Kidney (tissue), 14 donors: ENCODE results near the gene ZNF846. TPM values are rescaled to one million over a fixed set of nuclear protein-coding genes. Genes with fewer than 3 reads are reported as not detected.

Experiments used
- DNase-seq, 5 donors: peaks; one replicate each; pipeline ENCODE4 v3.0.0-alpha.2; 2013 to 2020
- FAIRE-seq: peaks from 2 replicates; lab custom pipeline; 2012; peaks lifted over from hg19 to GRCh38; lab: Jason Lieb, UNC
- H3K27ac ChIP-seq, 2 donors: one replicate each; pipeline ENCODE4 v1.7.0; 2013; ENCODE audit warnings: low read depth in 2 of 2, low read length in 2 of 2, inconsistent platforms in 1 of 2
- H3K27me3 ChIP-seq: one replicate; pipeline ENCODE4 v1.7.1; 2013; ENCODE audit warnings: low read length, inconsistent platforms; ENCODE audit not compliant: control insufficient read depth, insufficient read depth
- H3K36me3 ChIP-seq, 3 donors: one replicate each; pipeline versions ENCODE4 v1.7.0 to v1.7.1; 2013; ENCODE audit warnings: low read length in 3 of 3, control low read depth in 1 of 3, inconsistent platforms in 1 of 3; ENCODE audit not compliant: insufficient read depth in 3 of 3, control insufficient read depth in 2 of 3
- H3K4me1 ChIP-seq, 3 donors: one replicate each; pipeline versions ENCODE4 v1.7.0 to v1.7.1; 2013; ENCODE audit warnings: low read length in 3 of 3, inconsistent platforms in 1 of 3, low read depth in 1 of 3; ENCODE audit not compliant: control insufficient read depth in 2 of 3, insufficient read depth in 2 of 3
- H3K4me3 ChIP-seq, 3 donors: one replicate each; pipeline versions ENCODE4 v1.7.0 to v1.8.1; 2013; ENCODE audit warnings: low read length in 3 of 3, control low read depth in 1 of 3, inconsistent platforms in 1 of 3
- H3K9ac ChIP-seq, 3 donors: one replicate each; pipeline versions ENCODE4 v1.7.0 to v1.7.1; 2013; ENCODE audit warnings: low read length in 3 of 3, control low read depth in 1 of 3, inconsistent platforms in 1 of 3
- H3K9me3 ChIP-seq, 3 donors: one replicate each; pipeline versions ENCODE4 v1.7.0 to v1.7.1; 2013; ENCODE audit warnings: low read length in 3 of 3, control low read depth in 1 of 3, inconsistent platforms in 1 of 3; ENCODE audit not compliant: control insufficient read depth in 2 of 3, insufficient read depth in 1 of 3
- intact Hi-C: fragments of 100-400 bp; cut with DNase I; formaldehyde crosslinking; loops from one replicate; pipeline ENCODE4 v1.11.1; 2022
- polyA plus RNA-seq: library from polyadenylated mRNA; stranded (reverse); fragments of 350-450 nt; fragmentation: Illumina TruSeq; extraction: RNeasy Lipid Tissue Mini Kit (QIAGEN cat#74804); gene quantifications from one replicate; pipeline ENCODE4 v1.2.3, GENCODE V29; 2014; ENCODE audit warnings: low read depth, low replicate concordance; ENCODE audit not compliant: insufficient read depth
- total RNA-seq: library from RNA; stranded (reverse); fragmentation: NEBNext Ultra II Directional; extraction: Animal tissue kit (Norgen Biotek cat#: 25700); gene quantifications from one replicate; pipeline ENCODE4 v1.2.1, GENCODE V29; 2021
- TF ChIP-seq, protein P1 (sequence below): IDR thresholded peaks from 3 replicates; pipeline ENCODE4 v1.5.1; 2012; ENCODE audit warnings: mild to moderate bottlenecking, moderate library complexity, borderline replicate concordance; ENCODE audit not compliant: insufficient read depth; ENCODE audit errors: extremely low read depth
- donor health status: control.
- donor health status: control.
- donor health status: control.
- donor health status: control.
- donor health status: control.
- donor health status: DM: yes; HTN: yes; CAD: no.
- donor health status: Normal renal cell carcinoma (clear cell type).

ZNF846 gene
- total and polyA plus RNA-seq, 2 donors from 2014 or later, result 5.8 to 17.7 TPM

DNA sequence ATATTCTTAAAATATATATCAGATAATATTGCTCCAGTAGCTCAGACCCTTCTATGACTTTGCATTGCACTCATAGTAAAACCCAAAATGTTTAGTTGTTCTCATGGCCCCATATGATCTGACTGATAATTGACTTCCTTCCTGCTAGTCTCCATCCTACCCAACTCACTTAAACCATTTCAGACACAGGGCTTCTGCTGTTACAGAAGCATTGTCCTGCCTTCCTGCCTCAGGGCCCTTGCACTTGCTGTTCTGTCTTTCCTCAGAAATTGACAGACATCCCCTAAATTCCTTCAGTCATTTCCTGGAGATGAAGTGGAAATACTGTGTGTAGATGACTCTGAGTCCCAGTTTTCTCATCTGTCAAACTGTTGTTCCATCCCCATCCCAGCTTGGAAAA lies 30.6 kb upstream of the ZNF846 start:
- Histone ChIP-seq H3K4me3 (no peak overlapping the region), H3K4me1 (no peaks in the 10 kb centered on the region), H3K27ac (no peak overlapping the region), H3K9me3 (no peaks in the 10 kb centered on the region), H3K27me3 (no peaks in the 10 kb centered on the region), H3K9ac (no peak overlapping the region), H3K36me3 (no peaks in the 10 kb centered on the region)
- no peak for FAIRE-seq
- DNase-seq, result no peak
- TF ChIP-seq, protein P1, sequence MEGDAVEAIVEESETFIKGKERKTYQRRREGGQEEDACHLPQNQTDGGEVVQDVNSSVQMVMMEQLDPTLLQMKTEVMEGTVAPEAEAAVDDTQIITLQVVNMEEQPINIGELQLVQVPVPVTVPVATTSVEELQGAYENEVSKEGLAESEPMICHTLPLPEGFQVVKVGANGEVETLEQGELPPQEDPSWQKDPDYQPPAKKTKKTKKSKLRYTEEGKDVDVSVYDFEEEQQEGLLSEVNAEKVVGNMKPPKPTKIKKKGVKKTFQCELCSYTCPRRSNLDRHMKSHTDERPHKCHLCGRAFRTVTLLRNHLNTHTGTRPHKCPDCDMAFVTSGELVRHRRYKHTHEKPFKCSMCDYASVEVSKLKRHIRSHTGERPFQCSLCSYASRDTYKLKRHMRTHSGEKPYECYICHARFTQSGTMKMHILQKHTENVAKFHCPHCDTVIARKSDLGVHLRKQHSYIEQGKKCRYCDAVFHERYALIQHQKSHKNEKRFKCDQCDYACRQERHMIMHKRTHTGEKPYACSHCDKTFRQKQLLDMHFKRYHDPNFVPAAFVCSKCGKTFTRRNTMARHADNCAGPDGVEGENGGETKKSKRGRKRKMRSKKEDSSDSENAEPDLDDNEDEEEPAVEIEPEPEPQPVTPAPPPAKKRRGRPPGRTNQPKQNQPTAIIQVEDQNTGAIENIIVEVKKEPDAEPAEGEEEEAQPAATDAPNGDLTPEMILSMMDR, result no peak
- intact Hi-C loops, result no loop called here

DNA sequence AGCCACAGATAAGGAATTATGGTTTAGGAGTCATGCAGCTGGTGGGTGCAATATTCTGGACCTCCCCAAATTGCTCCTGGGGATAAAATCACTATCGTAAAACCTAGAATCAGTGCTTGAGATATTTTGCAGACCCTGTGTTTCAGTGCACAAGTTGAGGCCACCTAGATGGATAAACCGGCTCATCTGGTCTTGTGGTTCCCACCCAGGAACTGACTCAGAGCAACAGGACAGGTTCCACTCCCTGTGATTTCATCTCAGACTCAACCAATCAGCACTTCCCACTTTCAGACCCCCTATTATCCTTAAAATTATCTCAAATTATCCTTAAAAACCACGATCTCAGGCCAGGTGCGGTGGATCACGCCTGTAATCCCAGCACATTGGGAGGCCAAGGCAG lies 29.3 kb upstream of the ZNF846 start:
- H3K27ac ChIP-seq, result no peak overlapping the region
- DNase-seq (no peak), FAIRE-seq (no peak)

DNA sequence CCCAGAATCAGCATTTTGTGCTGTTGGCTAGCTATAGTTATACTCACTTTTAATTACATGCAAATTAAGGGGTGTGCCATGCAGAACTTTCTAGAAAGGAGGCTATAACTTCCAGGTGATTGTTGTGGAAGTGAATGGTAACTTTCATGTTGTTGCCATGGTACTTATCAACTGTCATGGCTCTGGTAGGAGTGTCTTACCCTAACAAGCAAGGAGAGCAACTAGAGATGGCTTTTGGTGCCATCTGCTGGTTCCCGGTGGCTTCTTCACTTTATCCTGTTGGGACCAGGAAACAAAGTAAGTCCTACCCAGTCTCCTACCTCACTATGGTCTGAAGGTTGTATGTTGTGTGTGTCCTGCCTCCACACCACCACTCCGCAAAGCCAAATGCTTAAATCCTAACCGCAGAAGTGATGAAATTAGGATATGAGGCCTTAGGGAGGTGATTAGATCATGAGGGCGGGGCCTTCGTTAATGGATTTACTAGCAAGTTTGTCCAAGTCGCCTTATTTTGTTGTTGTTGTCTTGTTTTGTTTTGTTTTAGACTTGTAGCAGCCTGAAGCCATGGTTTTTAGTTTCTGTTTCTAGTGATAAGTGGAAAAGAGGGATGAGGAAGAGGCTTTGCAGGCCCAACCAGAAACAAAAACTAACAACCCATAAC lies 27.7 kb upstream of the ZNF846 start:
- intact Hi-C loops, result no loop called here
- peak; percentile 62 for FAIRE-seq
- Histone ChIP-seq H3K27me3 (no peaks in the 10 kb centered on the region), H3K9me3 (no peaks in the 10 kb centered on the region), H3K9ac (peak overlapping the region in 1 of 3 donors; percentile 31), H3K4me3 (no peak overlapping the region), H3K4me1 (no peaks in the 10 kb centered on the region), H3K27ac (no peak overlapping the region), H3K36me3 (no peaks in the 10 kb centered on the region)
- TF ChIP-seq, protein P1, result peak; percentile 72
- DNase-seq, result peak; percentile 78 to 95 (median 91)

More for the DNA sequence above, 29.3 kb upstream of the ZNF846 start:
- Histone ChIP-seq H3K4me3 (no peak overlapping the region), H3K4me1 (no peaks in the 10 kb centered on the region), H3K36me3 (no peaks in the 10 kb centered on the region), H3K9ac (no peak overlapping the region), H3K27me3 (no peaks in the 10 kb centered on the region), H3K9me3 (no peaks in the 10 kb centered on the region)
- intact Hi-C loops, result no loop called here
- TF ChIP-seq, protein P1, result no peak
